NCI-H460 (cell line): ENCODE data around the gene DPP6. TPM values are rescaled to one million over a fixed set of nuclear protein-coding genes. Genes with fewer than 3 reads are reported as not detected.
"Not testable (repeated sequence)": the region's sequence is repeated elsewhere in the genome, so short reads cannot be mapped to it uniquely, and the experiment has no call there.

ENCODE experiments used
- DNase-seq: peaks from one replicate; pipeline ENCODE4 v3.0.0-alpha.2; 2016; ENCODE audit warnings: low read depth; ENCODE audit errors: extremely low read depth
- total RNA-seq: library from RNA; depleted of rRNA; stranded (reverse); fragments of >200 nt; shearing (Covaris generic); gene quantifications from 2 replicates; pipeline ENCODE4 v1.2.3, GENCODE V29; 2014

The DPP6 gene
- total RNA-seq, 1 experiment from 2014 or later = not detected

DNA sequence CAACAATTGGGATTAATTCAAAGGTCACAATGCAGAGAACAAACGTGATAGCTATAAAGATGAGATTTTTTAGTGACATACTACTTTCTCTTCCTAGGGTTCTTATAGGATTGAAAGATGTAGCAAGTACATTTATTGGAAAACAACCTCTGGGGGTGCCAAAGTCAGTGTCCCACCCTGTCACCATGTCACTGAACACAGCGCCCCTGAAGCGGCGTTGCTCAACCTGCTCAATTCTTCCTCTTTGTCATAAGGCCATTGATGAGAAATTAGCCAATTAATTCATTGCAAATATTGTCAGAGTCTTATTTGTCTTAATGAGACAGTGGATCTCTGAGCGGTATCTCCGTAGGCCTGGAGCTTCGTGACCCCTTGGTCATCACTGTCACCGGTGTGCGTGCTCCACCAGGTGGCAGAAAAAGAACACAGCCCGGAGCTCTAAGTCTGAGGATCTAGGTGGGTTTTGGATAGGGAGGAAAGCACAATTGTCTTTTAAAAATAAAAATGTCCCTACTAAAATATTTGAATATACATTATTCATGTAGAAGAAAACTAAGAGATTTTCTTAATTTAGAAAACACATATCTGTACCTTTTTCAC, 588.2 kb downstream of the DPP6 start:
- DNase-seq = no peak

GRCh38 chr7:154640917-154641316, 588.7 kb downstream of the DPP6 start:
- DNase-seq = no peak

DNA sequence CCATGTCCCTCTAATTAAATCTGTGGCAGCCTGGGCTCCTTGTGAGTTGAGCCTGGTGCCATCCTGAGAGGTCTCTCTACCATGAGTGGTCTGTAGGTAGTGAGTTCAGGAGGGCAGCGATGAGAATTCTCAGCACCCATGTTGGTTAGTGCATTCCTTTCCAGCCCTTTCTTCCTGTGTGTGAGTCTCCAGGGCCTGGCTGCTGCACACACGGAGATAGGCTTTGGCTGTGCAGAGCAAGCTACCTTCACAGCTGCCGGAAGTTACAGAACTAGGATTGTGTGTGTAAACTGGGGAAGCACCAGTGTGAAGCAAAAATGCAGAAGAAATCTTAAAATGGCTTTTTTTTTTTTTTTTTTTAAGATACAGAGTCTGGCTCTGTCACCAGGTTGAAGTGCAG, 592.2 kb downstream of the DPP6 start:
- no peak for DNase-seq

DNA sequence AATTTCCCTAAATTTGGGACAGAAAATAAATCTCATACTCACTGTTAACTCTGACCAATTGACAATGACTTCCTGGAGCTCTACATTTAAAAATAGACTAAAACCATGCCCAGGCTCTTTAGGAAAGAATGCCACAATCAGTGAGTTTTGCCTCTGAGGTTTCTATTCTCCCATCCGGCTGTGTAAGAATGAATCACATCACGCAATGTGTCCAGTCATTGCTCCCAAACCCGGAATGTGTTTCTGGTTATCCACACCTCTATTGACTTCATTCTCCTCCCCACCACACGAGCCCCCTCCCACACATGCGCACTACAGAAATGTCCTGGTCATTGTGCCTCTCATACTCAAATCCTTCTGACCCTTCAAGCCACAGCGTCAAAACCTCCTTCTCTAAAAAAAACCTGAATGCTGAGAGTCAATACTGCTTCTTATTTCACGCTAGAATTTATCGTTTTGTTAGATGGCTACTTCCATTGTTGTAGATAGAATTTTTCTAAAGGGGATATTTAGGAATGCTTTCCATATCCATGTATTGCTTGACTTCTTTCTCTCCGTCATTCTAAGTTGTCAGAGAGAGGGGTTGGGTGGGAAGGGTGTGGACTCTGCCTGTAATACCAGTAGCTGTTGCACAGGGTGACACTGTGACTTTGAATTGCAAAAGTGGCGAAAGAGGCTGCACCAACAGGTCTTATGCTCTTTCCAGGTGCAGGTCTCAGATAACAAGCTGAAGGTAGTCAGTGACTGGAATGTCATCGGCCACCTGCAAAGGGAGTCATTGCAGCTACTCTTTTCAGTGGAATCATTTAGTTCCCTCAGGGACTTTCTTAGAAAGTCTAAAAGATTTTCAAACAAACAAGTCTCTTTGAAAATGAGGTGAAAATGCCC, 594.2 kb downstream of the DPP6 start:
- DNase-seq = no peak

DNA sequence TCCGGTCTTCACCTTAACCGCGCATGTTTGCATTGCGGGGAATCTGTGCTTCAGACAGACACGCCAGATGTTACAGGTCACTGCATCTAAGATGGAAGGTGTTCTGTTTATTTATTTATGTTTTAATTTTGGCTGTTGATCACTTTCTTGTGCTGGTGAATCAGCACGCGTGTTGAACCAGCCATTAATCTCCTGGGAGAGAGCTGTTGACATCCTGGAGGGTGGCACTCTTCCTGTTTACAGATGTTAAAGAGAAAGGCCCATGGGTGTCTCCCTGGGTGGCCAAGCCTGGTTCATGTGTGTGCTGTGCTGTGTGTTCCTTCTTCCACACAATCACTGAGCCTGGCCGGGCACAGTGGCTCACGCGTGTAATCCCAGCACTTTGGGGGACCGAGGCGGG, 595.4 kb downstream of the DPP6 start:
- DNase-seq = no peak

GRCh38 chr7:154649015-154649414, 596.8 kb downstream of the DPP6 start:
- no peak for DNase-seq

DNA sequence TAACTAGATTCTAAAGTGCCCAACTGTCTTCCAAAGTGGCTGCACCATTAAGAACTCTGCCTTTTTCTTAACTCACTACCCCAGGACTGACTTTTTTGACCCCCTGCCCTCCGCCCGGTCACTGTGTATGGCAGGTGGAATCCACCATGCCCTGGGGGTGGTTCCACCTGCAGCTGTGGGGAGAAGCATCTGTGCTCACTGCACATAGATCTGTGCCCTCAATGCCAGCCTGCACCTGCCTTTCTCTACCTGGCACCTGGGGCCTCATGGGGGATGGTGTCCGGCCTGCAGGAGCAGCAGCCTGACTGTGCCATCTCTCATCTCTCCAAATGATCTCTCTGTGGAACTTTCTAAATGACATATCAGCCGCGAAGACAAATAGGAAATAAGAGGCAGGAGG, 597.2 kb downstream of the DPP6 start:
- DNase-seq = no peak

- no peak for DNase-seq
These were observed 598.1 kb downstream of the DPP6 start for GRCh38 chr7:154650275-154650674.

DNA sequence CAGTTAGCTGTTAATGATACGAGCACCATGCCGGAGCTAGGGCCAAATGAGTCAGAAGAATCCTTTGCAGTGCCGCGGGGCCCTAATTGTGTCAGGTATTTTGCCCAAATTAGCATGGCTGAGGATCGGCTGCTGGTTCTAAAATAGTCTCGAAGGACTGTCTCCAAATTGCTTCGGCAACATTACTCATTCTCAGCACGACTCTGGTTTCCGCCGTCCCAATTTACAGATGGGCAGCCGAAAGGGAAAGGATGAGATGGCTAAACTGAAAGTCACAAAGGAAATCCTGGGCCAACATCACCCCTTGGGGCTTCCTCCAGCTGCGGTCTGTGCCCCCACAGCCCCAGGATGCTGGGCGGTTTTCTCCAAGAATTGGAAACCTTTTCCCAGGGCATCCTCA, 599.3 kb downstream of the DPP6 start:
- no peak for DNase-seq

- DNase-seq = no peak
These were observed 600.4 kb downstream of the DPP6 start for GRCh38 chr7:154652564-154652963.

DNA sequence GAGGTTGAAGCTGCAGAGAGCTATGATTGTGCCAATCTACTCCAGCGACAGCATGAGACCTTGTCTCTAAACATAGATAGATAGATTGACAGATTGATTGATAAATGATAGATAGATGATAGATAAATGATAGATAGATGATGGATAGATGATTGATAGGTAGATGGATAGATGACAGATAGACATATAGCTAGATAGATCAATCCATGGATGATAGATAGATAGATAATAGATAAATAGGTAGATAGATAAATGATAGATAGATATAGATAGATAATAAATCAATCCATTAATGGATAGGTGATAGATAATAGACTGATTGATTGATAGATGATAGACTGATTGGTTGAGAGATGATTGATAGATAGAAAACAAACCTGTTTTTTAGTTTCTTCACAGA, 601.1 kb downstream of the DPP6 start:
- no peak for DNase-seq

GRCh38 chr7:154656618-154657017, 604.4 kb downstream of the DPP6 start:
- DNase-seq = no peak

DNA sequence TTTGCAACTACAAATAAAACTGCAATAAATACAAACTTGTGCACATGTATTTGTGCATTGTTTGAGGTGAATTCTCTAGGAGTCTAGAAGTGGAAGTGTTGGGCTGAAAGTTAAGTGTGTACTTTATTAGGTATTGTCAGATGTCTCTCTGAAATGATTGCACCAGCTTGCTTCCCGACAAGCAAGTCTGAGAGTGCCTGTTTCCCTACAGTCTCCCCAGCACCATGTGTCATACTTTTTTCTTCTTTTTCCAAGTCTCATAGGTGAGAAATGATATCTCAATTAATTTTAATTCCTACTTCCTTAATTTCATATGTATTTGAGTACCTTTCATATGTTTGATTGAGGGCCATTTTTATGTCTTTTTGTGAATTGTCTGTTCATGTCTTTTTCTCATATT, 614.6 kb downstream of the DPP6 start:
- DNase-seq = no peak

- no peak for DNase-seq
These were observed 620.6 kb downstream of the DPP6 start for GRCh38 chr7:154672659-154673415.

GRCh38 chr7:154674191-154674590, 622.0 kb downstream of the DPP6 start:
- no peak for DNase-seq

GRCh38 chr7:154675560-154675959, 623.4 kb downstream of the DPP6 start:
- DNase-seq = no peak

DNA sequence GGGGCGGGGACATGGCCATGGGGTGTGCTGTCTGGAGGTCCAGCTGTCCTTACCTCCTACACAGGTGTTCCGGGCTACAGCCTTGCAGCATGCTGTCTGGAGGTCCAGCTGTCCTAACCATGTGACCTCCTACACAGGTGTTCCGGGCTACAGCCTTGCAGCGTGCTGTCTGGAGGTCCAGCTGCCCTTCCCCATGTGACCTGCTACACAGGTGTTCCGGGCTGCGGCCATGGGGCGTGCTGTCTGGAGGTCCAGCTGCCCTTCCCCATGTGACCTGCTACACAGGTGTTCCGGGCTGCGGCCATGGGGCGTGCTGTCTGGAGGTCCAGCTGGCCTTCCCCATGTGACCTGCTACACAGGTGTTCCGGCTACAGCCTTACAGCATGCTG, 623.8 kb downstream of the DPP6 start:
- DNase-seq = not testable (repeated sequence)

DNA sequence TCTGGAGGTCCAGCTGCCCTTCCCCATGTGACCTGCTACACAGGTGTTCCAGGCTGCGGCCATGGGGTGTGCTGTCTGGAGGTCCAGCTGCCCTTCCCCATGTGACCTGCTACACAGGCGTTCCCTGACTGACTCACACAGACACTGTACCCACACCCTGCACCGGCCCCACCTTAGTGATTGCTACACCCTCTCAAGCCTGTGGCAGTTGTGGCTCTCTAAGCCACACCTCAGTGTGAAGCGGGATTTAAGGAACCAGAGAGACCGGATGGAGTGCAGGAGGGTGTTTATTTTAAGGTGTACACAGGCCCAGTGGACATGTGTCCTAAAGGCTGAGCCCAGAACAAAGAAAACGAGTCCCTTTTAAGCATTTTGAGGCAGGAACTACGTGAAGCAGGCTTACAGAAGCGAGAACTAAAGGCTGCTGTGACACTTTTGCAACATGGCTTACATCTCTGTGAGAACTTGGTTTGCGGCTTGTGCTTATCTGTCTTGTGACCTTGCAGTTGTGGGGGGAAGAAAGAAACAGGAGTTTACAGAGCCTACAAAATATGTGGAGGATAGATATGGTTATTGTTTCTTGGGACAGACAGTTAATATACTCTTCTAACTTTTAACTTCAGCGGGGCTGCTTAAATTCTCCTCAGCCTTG, 624.4 kb downstream of the DPP6 start:
- no peak for DNase-seq

GRCh38 chr7:154677454-154677853, 625.3 kb downstream of the DPP6 start:
- DNase-seq = no peak

- not testable (repeated sequence) for DNase-seq
These were observed 625.9 kb downstream of the DPP6 start for GRCh38 chr7:154678001-154678550.
